AG09309 (cell line): ENCODE measurements around the gene LGI4.

Experiments used
- DNase-seq: peaks from one replicate; pipeline ENCODE4 v3.0.0-alpha.2; 2010; ENCODE audit warnings: low read depth
- H3K4me3 ChIP-seq: 2 replicates; pipeline ENCODE4 v1.5.1; 2011; ENCODE audit warnings: mild to moderate bottlenecking, low read depth, low read length, moderate library complexity; ENCODE audit not compliant: control insufficient read depth
- CTCF ChIP-seq: IDR thresholded peaks from 2 replicates; pipeline ENCODE4 v1.5.1; 2011; ENCODE audit warnings: mild to moderate bottlenecking, low read depth, low read length, inconsistent platforms; ENCODE audit not compliant: insufficient read depth, control insufficient read depth; ENCODE audit errors: missing control alignments

The LGI4 gene

GRCh38 chr19:35134601-35135242 lies at the start of gene LGI4:
LGI4 (minus strand) TSS chr19:35135059; CDS start chr19:35134680, 379 bp downstream.
- no peak for TF ChIP-seq CTCF
- H3K4me3 ChIP-seq = no peak within 1 kb of the TSS
- DNase-seq = no peak

GRCh38 chr19:35184267-35184666 lies 49.4 kb upstream of the LGI4 start:
- TF ChIP-seq CTCF = no peak
- no peak for DNase-seq
- H3K4me3 ChIP-seq = no peak overlapping the region

GRCh38 chr19:35181387-35181786 lies 46.5 kb upstream of the LGI4 start:
- no peak for TF ChIP-seq CTCF
- no peak for DNase-seq
- no peak overlapping the region for H3K4me3 ChIP-seq

DNA sequence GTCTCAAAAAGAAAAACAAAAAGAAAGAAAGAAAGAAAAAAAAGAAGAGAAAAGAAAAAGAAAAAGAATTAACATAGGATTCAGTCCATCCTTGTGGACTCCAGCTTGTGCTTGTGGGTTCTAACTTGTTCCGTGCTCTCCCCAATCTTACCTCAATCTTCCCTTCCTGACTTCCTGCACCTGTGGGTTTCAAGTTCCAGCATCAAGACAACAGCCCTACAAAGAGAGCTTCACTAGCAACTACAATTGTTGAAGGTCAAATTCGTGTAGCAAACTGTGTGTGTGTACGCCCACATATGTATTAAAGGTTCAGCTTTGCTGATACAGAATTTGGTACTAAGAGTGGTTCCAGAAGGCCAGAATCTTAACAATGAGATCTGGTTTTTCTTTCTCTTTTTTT lies 45.0 kb upstream of the LGI4 start:
- DNase-seq = no peak
- TF ChIP-seq CTCF = no peak
- H3K4me3 ChIP-seq = no peak overlapping the region

- no peak for DNase-seq
- no peak for TF ChIP-seq CTCF
- no peak overlapping the region for H3K4me3 ChIP-seq
Observed at GRCh38 chr19:35178701-35179100, 43.8 kb upstream of the LGI4 start.

GRCh38 chr19:35177377-35178274 lies 42.8 kb upstream of the LGI4 start:
- no peak for DNase-seq
- H3K4me3 ChIP-seq = no peak overlapping the region
- TF ChIP-seq CTCF = no peak
